AG10803 (cell line): Measurements from ENCODE around the gene PPP1R9A.

ENCODE experiments used
- DNase-seq: peaks from one replicate; pipeline ENCODE4 v3.0.0; 2010; ENCODE audit warnings: low read depth
- H3K4me3 ChIP-seq: 2 replicates; pipeline ENCODE4 v1.5.1; 2011; ENCODE audit warnings: mild to moderate bottlenecking, low read length, control low read depth
- TF ChIP-seq, protein P1 (sequence below): conservative IDR thresholded peaks from 2 replicates; pipeline ENCODE4 v1.5.1; 2011; ENCODE audit warnings: mild to moderate bottlenecking, low read length, control low read depth, inconsistent platforms

Gene PPP1R9A

DNA sequence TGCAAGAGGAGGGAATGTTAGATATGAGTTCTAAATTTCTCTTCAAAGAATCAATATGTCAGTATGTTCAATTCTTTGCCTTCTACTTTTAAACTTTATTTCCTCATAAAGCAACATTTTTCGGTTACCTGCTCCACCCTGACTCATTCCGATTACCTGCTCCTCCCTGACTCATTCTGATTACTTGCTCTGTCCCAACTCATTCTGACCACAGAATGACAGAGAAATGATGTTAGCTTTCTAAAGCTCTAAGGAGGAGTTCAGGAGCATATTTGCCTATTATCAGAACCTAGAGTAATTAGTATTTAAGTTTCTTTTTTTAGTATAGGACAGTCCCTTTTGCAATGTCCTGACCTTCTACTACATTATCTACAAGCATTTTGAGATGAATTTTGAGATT lies 24.5 kb upstream of the PPP1R9A start:
- no peak overlapping the region for H3K4me3 ChIP-seq
- DNase-seq: no peak
- TF ChIP-seq, protein P1, sequence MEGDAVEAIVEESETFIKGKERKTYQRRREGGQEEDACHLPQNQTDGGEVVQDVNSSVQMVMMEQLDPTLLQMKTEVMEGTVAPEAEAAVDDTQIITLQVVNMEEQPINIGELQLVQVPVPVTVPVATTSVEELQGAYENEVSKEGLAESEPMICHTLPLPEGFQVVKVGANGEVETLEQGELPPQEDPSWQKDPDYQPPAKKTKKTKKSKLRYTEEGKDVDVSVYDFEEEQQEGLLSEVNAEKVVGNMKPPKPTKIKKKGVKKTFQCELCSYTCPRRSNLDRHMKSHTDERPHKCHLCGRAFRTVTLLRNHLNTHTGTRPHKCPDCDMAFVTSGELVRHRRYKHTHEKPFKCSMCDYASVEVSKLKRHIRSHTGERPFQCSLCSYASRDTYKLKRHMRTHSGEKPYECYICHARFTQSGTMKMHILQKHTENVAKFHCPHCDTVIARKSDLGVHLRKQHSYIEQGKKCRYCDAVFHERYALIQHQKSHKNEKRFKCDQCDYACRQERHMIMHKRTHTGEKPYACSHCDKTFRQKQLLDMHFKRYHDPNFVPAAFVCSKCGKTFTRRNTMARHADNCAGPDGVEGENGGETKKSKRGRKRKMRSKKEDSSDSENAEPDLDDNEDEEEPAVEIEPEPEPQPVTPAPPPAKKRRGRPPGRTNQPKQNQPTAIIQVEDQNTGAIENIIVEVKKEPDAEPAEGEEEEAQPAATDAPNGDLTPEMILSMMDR: no peak

DNA sequence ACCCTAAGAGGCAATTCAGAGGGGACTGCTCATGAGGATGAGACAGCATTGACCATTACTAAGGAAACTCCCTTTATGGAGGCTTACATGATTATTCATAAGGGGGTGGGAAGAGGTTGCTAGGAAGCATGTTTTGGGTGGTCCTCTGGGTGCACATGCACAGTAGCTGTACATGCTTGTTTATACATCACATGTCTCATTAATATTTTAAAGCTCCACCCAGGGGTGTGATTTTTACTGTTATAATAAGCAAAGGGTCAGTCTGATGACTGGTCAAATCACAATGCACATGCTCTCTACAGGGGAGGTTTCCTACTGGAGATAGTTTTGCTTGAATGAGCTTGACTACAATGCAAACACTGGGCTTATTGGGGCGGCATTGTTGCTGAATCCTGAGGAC lies 23.8 kb upstream of the PPP1R9A start:
- no peak for DNase-seq
- no peak overlapping the region for H3K4me3 ChIP-seq
- TF ChIP-seq, protein P1: no peak

DNA sequence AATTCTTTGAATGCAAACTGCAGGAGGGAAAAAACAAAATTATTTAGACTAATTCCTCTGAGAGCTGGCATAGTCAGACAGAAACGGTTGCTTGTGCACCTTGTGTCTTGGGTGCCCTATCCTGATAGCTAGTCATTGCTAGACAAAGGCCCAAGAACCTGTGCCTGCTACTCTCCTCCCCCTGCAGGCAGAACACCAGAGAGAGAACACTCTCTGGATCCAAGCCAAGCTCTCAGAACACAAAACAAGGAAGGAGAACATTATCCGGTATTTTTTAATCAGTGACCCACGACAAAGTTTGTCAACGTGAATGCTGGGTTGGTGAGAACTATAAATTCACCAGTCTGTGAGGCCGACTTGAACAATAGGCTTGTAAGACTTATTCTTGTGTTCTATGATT lies 18.8 kb upstream of the PPP1R9A start:
- DNase-seq: no peak
- TF ChIP-seq, protein P1: no peak
- H3K4me3 ChIP-seq: no peak overlapping the region

DNA sequence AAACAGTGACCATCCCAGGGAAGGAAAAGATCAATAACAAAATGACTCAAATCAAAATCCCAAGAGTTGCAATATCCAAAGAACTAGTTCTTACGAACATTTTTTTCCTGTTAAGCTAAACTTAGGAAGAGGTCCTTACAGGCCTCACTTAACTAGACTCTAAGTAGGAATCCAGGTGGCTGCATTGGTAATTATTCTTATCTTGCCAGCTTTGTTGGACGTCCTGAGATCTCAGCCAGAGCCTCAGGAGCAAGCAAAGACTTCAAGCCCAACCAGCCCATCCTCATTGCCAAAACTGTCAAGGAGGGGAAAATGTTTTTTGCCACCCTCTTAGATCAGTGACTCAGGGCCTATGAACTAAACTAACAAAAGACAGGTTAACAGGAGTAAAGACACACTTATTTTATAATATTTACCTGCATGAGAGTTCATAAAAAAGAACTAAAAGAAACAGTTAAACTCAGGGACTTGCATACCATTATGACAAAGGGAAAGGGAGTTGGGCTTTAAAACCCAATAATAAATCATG lies 18.3 kb upstream of the PPP1R9A start:
- DNase-seq: no peak
- H3K4me3 ChIP-seq: no peak overlapping the region
- TF ChIP-seq, protein P1: no peak

DNA sequence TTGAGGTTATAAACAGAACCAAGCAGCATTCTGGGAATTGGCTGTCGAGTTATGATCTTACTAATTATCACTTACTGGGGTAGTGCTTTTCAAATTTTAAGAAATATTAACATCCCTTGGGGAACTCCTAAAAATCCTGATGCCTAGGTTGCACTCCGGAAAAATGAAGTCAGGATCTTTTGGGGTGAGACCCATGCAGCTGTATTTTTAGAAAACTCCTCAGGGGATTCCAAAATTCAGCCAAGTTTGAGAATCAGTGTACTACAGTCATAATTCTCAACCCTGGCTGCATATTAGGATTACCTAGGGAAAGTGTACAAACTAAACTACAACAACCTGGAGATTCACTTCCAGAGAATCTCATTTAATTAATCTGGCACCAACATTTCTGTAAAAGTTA lies 17.2 kb upstream of the PPP1R9A start:
- TF ChIP-seq, protein P1: no peak
- DNase-seq: no peak
- no peak overlapping the region for H3K4me3 ChIP-seq

DNA sequence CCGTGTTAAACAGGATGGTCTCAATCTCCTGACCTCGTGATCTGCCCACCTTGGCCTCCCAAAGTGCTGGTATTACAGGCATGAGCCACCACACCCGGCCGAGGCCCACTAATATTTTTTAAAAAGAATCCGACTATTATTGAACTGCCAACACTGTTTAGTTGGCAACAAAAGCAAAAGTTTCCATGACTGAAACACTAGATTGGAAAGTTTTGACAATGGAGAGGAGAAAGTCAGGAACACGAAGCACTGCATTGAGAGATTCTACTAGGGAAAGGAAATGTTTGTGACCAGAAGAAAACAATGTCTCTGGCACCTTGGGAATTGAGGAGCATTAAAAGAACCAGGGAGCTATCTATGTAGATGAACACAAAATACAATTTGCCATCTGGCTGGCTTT lies 13.7 kb upstream of the PPP1R9A start:
- H3K4me3 ChIP-seq: no peak overlapping the region
- TF ChIP-seq, protein P1: no peak
- DNase-seq: no peak

DNA sequence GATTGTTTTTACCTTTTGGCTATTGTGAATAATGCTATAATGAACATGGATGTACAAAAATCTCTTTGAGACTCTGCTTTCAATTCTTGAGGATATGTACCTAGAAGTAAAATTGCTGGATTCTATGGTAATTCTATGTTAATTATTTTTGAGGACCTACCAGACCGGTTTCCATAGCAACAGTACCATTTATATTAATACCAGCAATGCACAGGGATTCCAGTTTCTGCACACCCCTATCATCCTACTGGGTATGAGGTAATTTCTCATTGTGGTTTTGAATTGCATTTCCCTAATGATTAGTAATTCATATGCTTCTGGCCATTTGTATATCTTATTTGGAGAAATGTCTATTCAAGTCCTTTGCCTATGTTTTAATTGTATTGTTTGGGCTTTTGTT lies 9.9 kb upstream of the PPP1R9A start:
- TF ChIP-seq, protein P1: no peak
- no peak overlapping the region for H3K4me3 ChIP-seq
- DNase-seq: no peak
